Keratinocyte (primary cell): Measurements from ENCODE around the gene CD164L2. TPM values are rescaled to one million over a fixed set of nuclear protein-coding genes. Genes with fewer than 3 reads are reported as not detected.

Source experiments
- DNase-seq: peaks from one replicate; pipeline ENCODE4 v3.0.0-alpha.2; 2011; ENCODE audit warnings: low read depth, missing footprints, low spot score
- FAIRE-seq: peaks from 2 replicates; lab custom pipeline; 2011; peaks lifted over from hg19 to GRCh38; lab: Jason Lieb, UNC
- H2AFZ ChIP-seq: 2 replicates; pipeline ENCODE4 v1.6.0; 2012; ENCODE audit warnings: low read length, control low read depth, inconsistent platforms; ENCODE audit not compliant: control insufficient read depth
- H3K27ac ChIP-seq: 2 replicates; pipeline ENCODE4 v1.5.1; 2011; ENCODE audit warnings: low read length; ENCODE audit not compliant: control insufficient read depth, insufficient read depth
- H3K27me3 ChIP-seq: 3 replicates; pipeline ENCODE4 v1.6.0; 2011; ENCODE audit warnings: low read length; ENCODE audit not compliant: control insufficient read depth, insufficient read depth; ENCODE audit errors: extremely low read depth
- H3K36me3 ChIP-seq, 2 experiments: 2 replicates in 1 of 2; 3 replicates in 1 of 2; pipeline ENCODE4 v1.5.1; 2011; ENCODE audit warnings: low read length in 2 of 2, mild to moderate bottlenecking in 1 of 2; ENCODE audit not compliant: control insufficient read depth in 2 of 2, insufficient read depth in 2 of 2; ENCODE audit errors: extremely low read depth in 1 of 2
- H3K4me1 ChIP-seq: 3 replicates; pipeline ENCODE4 v1.5.1; 2011; ENCODE audit warnings: low read length; ENCODE audit not compliant: control insufficient read depth, insufficient read depth; ENCODE audit errors: extremely low read depth
- H3K4me2 ChIP-seq: 3 replicates; pipeline ENCODE4 v1.6.0; 2011; ENCODE audit warnings: low read depth, low read length; ENCODE audit not compliant: control insufficient read depth, insufficient read depth; ENCODE audit errors: extremely low read depth
- H3K4me3 ChIP-seq, 3 experiments: fragments of 200-600 bp in 1 of 3; sonication (generic) in 1 of 3; 2 replicates in 2 of 3; 3 replicates in 1 of 3; pipeline ENCODE4 v1.5.1; 2011 to 2016; ENCODE audit warnings: low read length in 3 of 3, mild to moderate bottlenecking in 3 of 3, control low read depth in 2 of 3, inconsistent platforms in 1 of 3, low read depth in 1 of 3, mixed read lengths in 1 of 3, mixed run types in 1 of 3, moderate library complexity in 1 of 3; ENCODE audit not compliant: control insufficient read depth in 2 of 3, insufficient read depth in 2 of 3; ENCODE audit errors: extremely low read depth in 1 of 3
- H3K79me2 ChIP-seq: 2 replicates; pipeline ENCODE4 v1.6.0; 2012; ENCODE audit warnings: low read length; ENCODE audit not compliant: control insufficient read depth, insufficient read depth
- H3K9ac ChIP-seq: 3 replicates; pipeline ENCODE4 v1.6.0; 2011; ENCODE audit warnings: low read length; ENCODE audit not compliant: control insufficient read depth, insufficient read depth; ENCODE audit errors: extremely low read depth
- H3K9me1 ChIP-seq: 3 replicates; pipeline ENCODE4 v1.6.0; 2011; ENCODE audit warnings: low read length; ENCODE audit not compliant: control insufficient read depth, insufficient read depth; ENCODE audit errors: extremely low read depth
- H3K9me3 ChIP-seq: 2 replicates; pipeline ENCODE4 v1.5.1; 2012; ENCODE audit warnings: low read depth, low read length; ENCODE audit not compliant: control insufficient read depth
- H4K20me1 ChIP-seq: 3 replicates; pipeline ENCODE4 v1.6.0; 2011; ENCODE audit warnings: low read length; ENCODE audit not compliant: control insufficient read depth, insufficient read depth; ENCODE audit errors: extremely low read depth
- CTCF ChIP-seq, 3 experiments: IDR thresholded peaks in 1 of 3; conservative IDR thresholded peaks in 1 of 3; optimal IDR thresholded peaks in 1 of 3; 2 replicates in 2 of 3; 3 replicates in 1 of 3; pipeline versions ENCODE3 to v1.5.1; 2011; ENCODE audit warnings: low read length in 3 of 3, mild to moderate bottlenecking in 3 of 3, moderate library complexity in 2 of 3, control low read depth in 1 of 3, inconsistent platforms in 1 of 3; ENCODE audit not compliant: insufficient read depth in 2 of 3; ENCODE audit errors: extremely low read depth in 1 of 3
- EZH2 ChIP-seq: IDR thresholded peaks from one replicate; pipeline ENCODE4 v1.6.1; 2012; ENCODE audit warnings: inconsistent platforms, mild to moderate bottlenecking, low read length, moderate library complexity
- dilution Hi-C: fragments of 300-500 bp; cut with MboI; formaldehyde crosslinking; loops from one replicate; pipeline ENCODE4 v1.7.0; 2020; ENCODE audit warnings: low sequenced_read_pairs; ENCODE audit not compliant: extremely low pct_ligation_motif_present
- polyA plus RNA-seq, 5 experiments: library from polyadenylated mRNA; depleted of rRNA in 3 of 5; stranded (reverse) in 3 of 5; stranded (forward) in 1 of 5; unstranded in 1 of 5; fragments of >200 nt; gene quantifications; 1 replicate in 1 of 5; 2 replicates in 3 of 5; 3 replicates in 1 of 5; pipeline versions ENCODE4 v1.2.1 to v1.2.3, GENCODE V29; 2011 to 2012; ENCODE audit warnings: missing spikeins in 2 of 5, low read depth in 1 of 5, low replicate concordance in 1 of 5

Gene CD164L2
- polyA plus RNA-seq, 1 donor (not counting 4 experiments of a cell fraction or from before 2014, with no cell fraction given), result 2.7 TPM

GRCh38 chr1:27374362-27375086 lies 8.6 kb downstream of the CD164L2 start, which contains the start of gene FCN3:
Gene FCN3 (minus strand): TSS chr1:27374824. CDS start chr1:27374818, 6 bp downstream.
- no peak within 1 kb of the TSS for H3K27ac ChIP-seq
- FAIRE-seq, result no peak

GRCh38 chr1:27372808-27373690 lies 10.1 kb downstream of the CD164L2 start:
- FAIRE-seq (no peak), DNase-seq (no peak)
- no peaks in the 10 kb centered on the region for H3K27me3 ChIP-seq
- H3K27ac ChIP-seq, result no peak overlapping the region
- no peak overlapping the region for H3K9ac ChIP-seq
- no peak overlapping the region for H2AFZ ChIP-seq
- no peaks in the 10 kb centered on the region for H3K9me1 ChIP-seq
- H3K4me3 ChIP-seq, result no peak overlapping the region
- H3K4me1 ChIP-seq, result peaks cover 15% of the 10 kb centered on the region
- no peaks in the 10 kb centered on the region for H3K36me3 ChIP-seq
- H4K20me1 ChIP-seq, result no peaks in the 10 kb centered on the region
- no peak overlapping the region for H3K4me2 ChIP-seq
- no peaks in the 10 kb centered on the region for H3K9me3 ChIP-seq
- dilution Hi-C loops, result no loop called here
- H3K79me2 ChIP-seq, result no peaks in the 10 kb centered on the region
- peak; percentile 13 to 47 (median 14) for TF ChIP-seq CTCF (optimal IDR thresholded peaks at IDR 0.05 in 1 of 3, IDR thresholded peaks at IDR 0.05 in 1 of 3, conservative IDR thresholded peaks at IDR 0.05 in 1 of 3; ENCODE audit: extremely low read depth in 1 of 3, insufficient read depth in 2 of 3, low read length in 3 of 3)
- no peak for TF ChIP-seq EZH2

More at GRCh38 chr1:27374362-27375086, 8.6 kb downstream of the CD164L2 start, which contains the start of gene FCN3:
- no peaks in the 10 kb centered on the region for H3K79me2 ChIP-seq
- no peaks in the 10 kb centered on the region for H3K9me3 ChIP-seq
- no peak within 1 kb of the TSS for H2AFZ ChIP-seq
- H3K27me3 ChIP-seq, result no peaks in the 10 kb centered on the region
- DNase-seq, result no peak
- no peak within 1 kb of the TSS for H3K4me2 ChIP-seq
- H3K4me1 ChIP-seq, result peaks cover 16% of the 10 kb centered on the region
- H3K4me3 ChIP-seq, result no peak within 1 kb of the TSS
- no peaks in the 10 kb centered on the region for H3K9me1 ChIP-seq
- H3K9ac ChIP-seq, result no peak within 1 kb of the TSS
- no peaks in the 10 kb centered on the region for H4K20me1 ChIP-seq
- no peaks in the 10 kb centered on the region for H3K36me3 ChIP-seq
- dilution Hi-C loops, result no loop called here
- TF ChIP-seq CTCF (optimal IDR thresholded peaks at IDR 0.05 in 1 of 3, IDR thresholded peaks at IDR 0.05 in 1 of 3, conservative IDR thresholded peaks at IDR 0.05 in 1 of 3; ENCODE audit: extremely low read depth in 1 of 3, insufficient read depth in 2 of 3, low read length in 3 of 3), result no peak
- TF ChIP-seq EZH2, result no peak
